HG03066 (cell line): ENCODE results near the gene INAFM1.
"Not testable (repeated sequence)": the region's sequence is repeated elsewhere in the genome, so short reads cannot be mapped to it uniquely, and the experiment has no call there.

ENCODE experiments used
- ATAC-seq: cut with Tn5 transposase; IDR thresholded peaks from one replicate; pipeline ENCODE4 v1.9.1; 2021; ENCODE audit warnings: low read depth; ENCODE audit not compliant: unreplicated experiment

Gene INAFM1

GRCh38 chr19:47240996-47241918 lies 33.4 kb upstream of the INAFM1 start:
- ATAC-seq, result no peak

GRCh38 chr19:47241919-47242577 lies 32.6 kb upstream of the INAFM1 start:
- no peak for ATAC-seq

GRCh38 chr19:47243364-47243775 lies 31.3 kb upstream of the INAFM1 start:
- no peak for ATAC-seq

- ATAC-seq, result no peak
Measured at GRCh38 chr19:47243776-47244547, 30.7 kb upstream of the INAFM1 start.

GRCh38 chr19:47247308-47247990 lies 27.2 kb upstream of the INAFM1 start:
- no peak for ATAC-seq

- ATAC-seq, result not testable (repeated sequence)
Measured at GRCh38 chr19:47253016-47253415, 21.7 kb upstream of the INAFM1 start.

GRCh38 chr19:47253467-47253881 lies 21.2 kb upstream of the INAFM1 start:
- ATAC-seq, result no peak

GRCh38 chr19:47253970-47254369 lies 20.7 kb upstream of the INAFM1 start:
- no peak for ATAC-seq

- peak; percentile 45 for ATAC-seq
Measured at GRCh38 chr19:47255879-47256692, 18.6 kb upstream of the INAFM1 start, which contains the start of gene CCDC9. TSS of gene CCDC9 (plus strand) at chr19:47256525. CDS start at chr19:47258401, 1,876 bp downstream.

GRCh38 chr19:47256693-47257410 lies 17.8 kb upstream of the INAFM1 start:
- ATAC-seq, result peak; percentile 77

GRCh38 chr19:47257411-47258169 lies 17.1 kb upstream of the INAFM1 start:
- ATAC-seq, result no peak

GRCh38 chr19:47258434-47258833 lies 16.3 kb upstream of the INAFM1 start:
- ATAC-seq, result no peak

GRCh38 chr19:47258895-47259555 lies 15.7 kb upstream of the INAFM1 start:
- no peak for ATAC-seq

GRCh38 chr19:47260476-47260875 lies 14.2 kb upstream of the INAFM1 start:
- no peak for ATAC-seq

GRCh38 chr19:47261946-47262793 lies 12.5 kb upstream of the INAFM1 start:
- peak; percentile 77 for ATAC-seq

- ATAC-seq, result no peak
Measured at GRCh38 chr19:47264629-47265028, 10.1 kb upstream of the INAFM1 start.
